ENCODE results near the gene ARRB1.
A peak's percentile ranks its signal among the peaks of the same experiment; 100 is the strongest.

ARRB1 gene

DNA sequence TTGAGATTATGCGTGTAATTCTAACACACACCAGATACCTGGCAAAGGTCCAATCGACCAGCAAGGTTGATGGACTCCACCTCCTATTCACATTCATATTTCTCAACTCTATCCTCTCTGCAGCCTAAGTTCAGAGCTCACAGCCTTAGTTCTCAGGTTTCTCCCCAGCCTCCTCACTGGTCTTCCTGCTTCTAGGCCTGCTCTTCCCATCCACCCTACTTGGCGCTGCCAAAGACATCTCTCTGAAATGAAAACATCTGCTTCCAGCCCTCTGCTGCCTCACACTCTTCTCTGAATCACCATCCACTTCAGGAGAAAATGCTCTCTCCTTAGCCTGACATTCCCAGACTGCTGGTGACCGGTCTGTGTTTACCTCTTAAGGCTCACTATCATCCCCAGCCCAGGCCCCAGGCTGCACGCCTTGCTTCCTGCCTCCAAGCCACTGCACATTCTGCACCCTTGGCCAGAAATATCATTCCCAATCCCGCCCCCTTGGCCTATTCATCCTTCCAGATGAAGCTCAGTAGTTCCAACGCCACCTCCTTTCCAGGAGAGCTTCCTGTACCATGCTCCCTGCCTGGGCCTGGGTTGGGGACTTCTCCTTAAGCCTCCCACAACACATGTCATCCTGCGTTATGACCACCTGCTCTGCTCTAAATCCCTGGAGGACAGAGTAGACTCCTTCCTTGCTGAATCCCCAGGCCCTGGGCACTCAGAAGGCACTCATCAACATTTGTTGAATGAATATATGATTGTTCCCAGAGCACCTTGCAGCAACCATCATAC, 3.5 kb downstream of the ARRB1 start:
- Histone ChIP-seq H3K4me1 (ENCODE audit: control insufficient read depth, insufficient read depth, low read length) (no peaks in the 10 kb centered on the region), H3K9me3 (ENCODE audit: control insufficient read depth, insufficient read depth, low read depth, low read length) (no peaks in the 10 kb centered on the region), H3K4me3 (ENCODE audit: low read depth, low read length) (no peak overlapping the region), H3K36me3 (ENCODE audit: control insufficient read depth in 2 of 2, insufficient read depth in 1 of 2, low read length in 2 of 2) (no peaks in the 10 kb centered on the region), H3K27ac (ENCODE audit: extremely low read depth, low read depth, low read length) (no peak overlapping the region)
- CTCF ChIA-PET: interaction anchor here (1.3 kb wide), 2 partner anchors 14 to 36 kb away, joined by 3 to 5 read pairs; no protein-coding TSS in a partner anchor
- TF ChIP-seq MZF1 (tag by site-specific recombination; IDR thresholded peaks at IDR 0.05; ENCODE audit: borderline replicate concordance) (peak; percentile 68; the same call in 1 of the 2 replicates), ZBTB17 (tag by site-specific recombination; IDR thresholded peaks at IDR 0.05) (peak; percentile 27; the same call in 1 of the 2 replicates), ZNF830 (tag by site-specific recombination; IDR thresholded peaks at IDR 0.05; ENCODE audit: low read depth) (no peak)
- POLR2A ChIA-PET: no interaction called here

DNA sequence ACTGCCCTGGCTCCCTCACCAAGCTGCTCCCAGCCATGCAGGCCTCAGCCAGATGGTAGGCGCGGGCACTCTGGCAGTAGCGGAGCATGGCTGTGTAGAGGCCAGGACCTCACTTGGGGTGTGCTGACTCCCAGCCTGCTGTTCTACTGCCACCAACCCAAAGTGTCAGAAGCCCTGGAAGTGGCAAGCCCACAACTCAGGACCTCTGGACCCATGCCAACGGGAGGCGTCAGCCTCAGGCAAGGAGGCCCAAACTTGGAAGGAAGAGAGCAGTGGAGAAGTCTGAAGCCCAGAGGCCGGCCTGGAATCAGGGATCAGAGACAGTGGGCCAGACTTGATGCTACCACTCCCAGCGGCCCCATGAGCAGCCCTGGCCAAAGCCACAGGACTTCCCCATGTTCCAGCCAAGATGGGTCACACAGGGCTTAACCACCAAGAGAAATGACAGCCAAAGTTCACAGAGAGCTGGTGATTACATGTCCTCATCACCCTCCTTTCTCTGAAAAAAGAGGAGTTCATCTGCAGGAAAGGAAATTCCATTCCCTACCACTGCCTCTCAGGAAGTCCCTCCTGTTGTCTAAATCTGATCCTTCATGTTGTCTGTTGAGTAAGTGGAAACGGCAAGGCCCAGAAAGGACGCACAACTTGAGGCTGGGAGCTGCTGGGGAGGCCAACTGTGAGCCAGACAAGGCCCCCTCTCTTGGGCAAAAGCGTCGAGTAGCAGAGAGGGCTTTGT, 4.4 kb downstream of the ARRB1 start:
- no peaks in the 10 kb centered on the region for H3K4me1 ChIP-seq (ENCODE audit: control insufficient read depth, insufficient read depth, low read length)
- H3K36me3 ChIP-seq (ENCODE audit: control insufficient read depth in 2 of 2, insufficient read depth in 1 of 2, low read length in 2 of 2): no peaks in the 10 kb centered on the region
- ChIA-PET CTCF (interaction anchor here (1.3 kb wide), 2 partner anchors 15 to 37 kb away, joined by 3 to 5 read pairs; no protein-coding TSS in a partner anchor), POLR2A (no interaction called here)
- no peak overlapping the region for H3K4me3 ChIP-seq (ENCODE audit: low read depth, low read length)
- no peaks in the 10 kb centered on the region for H3K9me3 ChIP-seq (ENCODE audit: control insufficient read depth, insufficient read depth, low read depth, low read length)
- TF ChIP-seq ZNF37A (tag by site-specific recombination; IDR thresholded peaks at IDR 0.05) (no peak), ZNF560 (tag by site-specific recombination; IDR thresholded peaks at IDR 0.05; ENCODE audit: borderline replicate concordance) (no peak), ZSCAN16 (tag by site-specific recombination; IDR thresholded peaks at IDR 0.05) (no peak), MZF1 (tag by site-specific recombination; IDR thresholded peaks at IDR 0.05; ENCODE audit: borderline replicate concordance) (no peak)
- H3K27ac ChIP-seq (ENCODE audit: extremely low read depth, low read depth, low read length): no peak overlapping the region

DNA sequence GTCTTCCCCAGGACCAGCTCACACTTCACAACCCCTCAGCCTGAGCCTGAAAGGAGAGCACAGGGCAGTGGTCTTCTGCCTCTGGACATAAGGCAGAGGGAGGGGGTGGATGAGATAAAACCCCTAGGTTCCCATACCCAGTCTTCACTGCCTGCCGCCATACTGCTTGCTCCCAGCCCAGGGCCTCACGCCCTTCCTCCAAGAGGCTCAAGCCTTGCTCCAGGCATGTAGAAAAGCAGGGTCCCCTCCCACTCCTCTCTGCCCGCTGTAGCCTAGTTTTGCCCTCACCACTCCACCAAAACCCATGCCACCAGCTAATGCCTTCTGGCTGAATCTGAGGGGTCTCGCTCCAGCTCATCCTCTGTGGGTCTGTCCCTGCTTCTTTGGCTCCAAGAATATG, 5.2 kb downstream of the ARRB1 start:
- TF ChIP-seq ZBTB48 (tag by site-specific recombination; IDR thresholded peaks at IDR 0.05) (no peak), ZNF600 (tag by site-specific recombination; IDR thresholded peaks at IDR 0.05) (no peak), ZSCAN16 (tag by site-specific recombination; IDR thresholded peaks at IDR 0.05) (no peak)
- ChIA-PET POLR2A (no interaction called here), CTCF (interaction anchor here (0.7 to 0.8 kb wide), 2 partner anchors 38 to 42 kb away, joined by 3 read pairs; no protein-coding TSS in a partner anchor)
- Histone ChIP-seq H3K4me3 (ENCODE audit: low read depth, low read length) (no peak overlapping the region), H3K9me3 (ENCODE audit: control insufficient read depth, insufficient read depth, low read depth, low read length) (no peaks in the 10 kb centered on the region), H3K36me3 (ENCODE audit: control insufficient read depth in 2 of 2, insufficient read depth in 1 of 2, low read length in 2 of 2) (no peaks in the 10 kb centered on the region), H3K4me1 (ENCODE audit: control insufficient read depth, insufficient read depth, low read length) (no peaks in the 10 kb centered on the region), H3K27ac (ENCODE audit: extremely low read depth, low read depth, low read length) (no peak overlapping the region)

DNA sequence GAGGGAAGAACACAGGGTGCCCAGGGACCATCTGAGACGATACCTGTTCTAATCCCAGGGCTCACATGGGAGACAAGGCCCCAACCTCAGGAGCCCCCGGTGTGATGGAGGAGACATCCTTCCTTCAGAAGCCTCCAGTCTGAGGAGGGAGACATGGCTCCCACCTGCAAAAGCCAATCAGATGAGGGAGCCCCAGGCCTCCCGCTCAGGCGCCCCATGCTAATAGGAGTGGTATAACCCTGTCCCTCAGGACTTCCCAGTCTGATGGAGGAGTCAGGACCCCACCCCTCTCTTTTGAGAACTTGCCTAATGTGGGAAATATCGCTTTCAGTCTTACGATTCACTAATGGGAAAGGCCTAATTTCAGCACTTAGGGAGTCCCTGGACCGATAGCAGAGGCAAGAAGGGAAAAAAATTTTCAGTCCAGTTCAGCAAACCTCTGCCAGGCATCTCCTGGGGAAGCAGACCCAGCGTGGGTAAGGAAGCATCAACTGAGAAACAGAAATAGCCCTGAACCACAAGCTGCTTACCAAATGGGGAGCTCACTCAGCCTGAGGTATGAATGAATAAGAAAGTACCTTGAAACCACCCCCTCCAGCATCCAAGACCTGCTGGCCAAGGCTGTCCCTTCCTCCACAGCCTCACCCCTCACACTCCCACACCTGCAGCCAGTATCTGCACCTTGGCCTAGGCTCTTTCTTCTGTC, 5.9 kb downstream of the ARRB1 start:
- CTCF ChIA-PET: interaction anchor here (0.6 to 0.8 kb wide), 3 partner anchors 38 to 44 kb away, joined by 3 read pairs; no protein-coding TSS in a partner anchor
- no peak for TF ChIP-seq ZNF239 (tag by site-specific recombination; IDR thresholded peaks at IDR 0.05)
- no peak for TF ChIP-seq ZNF184 (tag by site-specific recombination; IDR thresholded peaks at IDR 0.05)
- no peak for TF ChIP-seq ZNF677 (tag by site-specific recombination; IDR thresholded peaks at IDR 0.05)
- TF ChIP-seq, protein P1, sequence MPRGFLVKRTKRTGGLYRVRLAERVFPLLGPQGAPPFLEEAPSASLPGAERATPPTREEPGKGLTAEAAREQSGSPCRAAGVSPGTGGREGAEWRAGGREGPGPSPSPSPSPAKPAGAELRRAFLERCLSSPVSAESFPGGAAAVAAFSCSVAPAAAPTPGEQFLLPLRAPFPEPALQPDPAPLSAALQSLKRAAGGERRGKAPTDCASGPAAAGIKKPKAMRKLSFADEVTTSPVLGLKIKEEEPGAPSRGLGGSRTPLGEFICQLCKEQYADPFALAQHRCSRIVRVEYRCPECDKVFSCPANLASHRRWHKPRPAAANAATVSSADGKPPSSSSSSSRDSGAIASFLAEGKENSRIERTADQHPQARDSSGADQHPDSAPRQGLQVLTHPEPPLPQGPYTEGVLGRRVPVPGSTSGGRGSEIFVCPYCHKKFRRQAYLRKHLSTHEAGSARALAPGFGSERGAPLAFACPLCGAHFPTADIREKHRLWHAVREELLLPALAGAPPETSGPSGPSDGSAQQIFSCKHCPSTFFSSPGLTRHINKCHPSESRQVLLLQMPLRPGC (tag by site-specific recombination; IDR thresholded peaks at IDR 0.05): no peak
- TF ChIP-seq, protein P2, sequence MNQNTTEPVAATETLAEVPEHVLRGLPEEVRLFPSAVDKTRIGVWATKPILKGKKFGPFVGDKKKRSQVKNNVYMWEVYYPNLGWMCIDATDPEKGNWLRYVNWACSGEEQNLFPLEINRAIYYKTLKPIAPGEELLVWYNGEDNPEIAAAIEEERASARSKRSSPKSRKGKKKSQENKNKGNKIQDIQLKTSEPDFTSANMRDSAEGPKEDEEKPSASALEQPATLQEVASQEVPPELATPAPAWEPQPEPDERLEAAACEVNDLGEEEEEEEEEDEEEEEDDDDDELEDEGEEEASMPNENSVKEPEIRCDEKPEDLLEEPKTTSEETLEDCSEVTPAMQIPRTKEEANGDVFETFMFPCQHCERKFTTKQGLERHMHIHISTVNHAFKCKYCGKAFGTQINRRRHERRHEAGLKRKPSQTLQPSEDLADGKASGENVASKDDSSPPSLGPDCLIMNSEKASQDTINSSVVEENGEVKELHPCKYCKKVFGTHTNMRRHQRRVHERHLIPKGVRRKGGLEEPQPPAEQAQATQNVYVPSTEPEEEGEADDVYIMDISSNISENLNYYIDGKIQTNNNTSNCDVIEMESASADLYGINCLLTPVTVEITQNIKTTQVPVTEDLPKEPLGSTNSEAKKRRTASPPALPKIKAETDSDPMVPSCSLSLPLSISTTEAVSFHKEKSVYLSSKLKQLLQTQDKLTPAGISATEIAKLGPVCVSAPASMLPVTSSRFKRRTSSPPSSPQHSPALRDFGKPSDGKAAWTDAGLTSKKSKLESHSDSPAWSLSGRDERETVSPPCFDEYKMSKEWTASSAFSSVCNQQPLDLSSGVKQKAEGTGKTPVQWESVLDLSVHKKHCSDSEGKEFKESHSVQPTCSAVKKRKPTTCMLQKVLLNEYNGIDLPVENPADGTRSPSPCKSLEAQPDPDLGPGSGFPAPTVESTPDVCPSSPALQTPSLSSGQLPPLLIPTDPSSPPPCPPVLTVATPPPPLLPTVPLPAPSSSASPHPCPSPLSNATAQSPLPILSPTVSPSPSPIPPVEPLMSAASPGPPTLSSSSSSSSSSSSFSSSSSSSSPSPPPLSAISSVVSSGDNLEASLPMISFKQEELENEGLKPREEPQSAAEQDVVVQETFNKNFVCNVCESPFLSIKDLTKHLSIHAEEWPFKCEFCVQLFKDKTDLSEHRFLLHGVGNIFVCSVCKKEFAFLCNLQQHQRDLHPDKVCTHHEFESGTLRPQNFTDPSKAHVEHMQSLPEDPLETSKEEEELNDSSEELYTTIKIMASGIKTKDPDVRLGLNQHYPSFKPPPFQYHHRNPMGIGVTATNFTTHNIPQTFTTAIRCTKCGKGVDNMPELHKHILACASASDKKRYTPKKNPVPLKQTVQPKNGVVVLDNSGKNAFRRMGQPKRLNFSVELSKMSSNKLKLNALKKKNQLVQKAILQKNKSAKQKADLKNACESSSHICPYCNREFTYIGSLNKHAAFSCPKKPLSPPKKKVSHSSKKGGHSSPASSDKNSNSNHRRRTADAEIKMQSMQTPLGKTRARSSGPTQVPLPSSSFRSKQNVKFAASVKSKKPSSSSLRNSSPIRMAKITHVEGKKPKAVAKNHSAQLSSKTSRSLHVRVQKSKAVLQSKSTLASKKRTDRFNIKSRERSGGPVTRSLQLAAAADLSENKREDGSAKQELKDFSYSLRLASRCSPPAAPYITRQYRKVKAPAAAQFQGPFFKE (tag by site-specific recombination; IDR thresholded peaks at IDR 0.05; ENCODE audit: borderline replicate concordance): no peak
- H3K4me1 ChIP-seq (ENCODE audit: control insufficient read depth, insufficient read depth, low read length): no peaks in the 10 kb centered on the region; the same call in 1 of the 2 replicates
- no peak overlapping the region for H3K4me3 ChIP-seq (ENCODE audit: low read depth, low read length)
- no peaks in the 10 kb centered on the region for H3K36me3 ChIP-seq (ENCODE audit: control insufficient read depth in 2 of 2, insufficient read depth in 1 of 2, low read length in 2 of 2)
- no peak overlapping the region for H3K27ac ChIP-seq (ENCODE audit: extremely low read depth, low read depth, low read length)
- POLR2A ChIA-PET: no interaction called here
- H3K9me3 ChIP-seq (ENCODE audit: control insufficient read depth, insufficient read depth, low read depth, low read length): no peaks in the 10 kb centered on the region
